Measurements from ENCODE around the gene LRRC23.

- no peak for TF ChIP-seq CTCF (IDR thresholded peaks at IDR 0.05)
- TF ChIP-seq POLR2A (IDR thresholded peaks at IDR 0.05) = no peak
Observed at GRCh38 chr12:6952121-6952862, 47.7 kb downstream of the LRRC23 start.

Data from right lobe of liver (tissue), 4 donors.